ENCODE measurements around the gene FN1. TPM values are rescaled to one million over a fixed set of nuclear protein-coding genes. Genes with fewer than 3 reads are reported as not detected.

FN1 gene
- total and polyA plus RNA-seq, 2 donors (not counting 3 experiments of a cell fraction or from before 2014, with no cell fraction given), result 3,221 to 3,740 TPM

DNA sequence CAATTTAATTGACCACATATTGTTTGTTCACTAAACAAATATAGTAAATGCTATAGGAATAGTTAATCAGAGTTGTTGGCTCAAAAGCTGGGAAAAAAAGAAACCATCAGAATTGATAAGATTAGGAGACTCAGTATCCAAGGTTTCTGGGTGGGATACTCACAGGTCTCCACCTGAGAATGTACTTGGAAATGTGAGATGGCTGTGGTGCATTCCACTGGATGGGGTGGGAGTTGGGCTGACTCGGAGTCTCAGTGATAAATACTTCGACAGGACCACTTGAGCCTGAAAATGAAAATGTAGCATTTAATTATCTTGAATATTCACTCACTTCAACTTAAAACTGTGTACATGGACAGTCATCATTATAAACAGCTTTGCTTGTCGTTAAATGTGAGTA, 21.2 kb downstream of the FN1 start:
- dilution Hi-C loops (cut with MboI; ENCODE audit: extremely low pct_ligation_motif_present, low sequenced_read_pairs), result no loop called here
- intact Hi-C loops (cut with micrococcal nuclease), result no loop called here
- no peaks in the 10 kb centered on the region for H3K9me1 ChIP-seq (replicated peaks; ENCODE audit: control insufficient read depth, extremely low read depth, insufficient read depth, low read length)
- H3K9me3 ChIP-seq (replicated peaks; ENCODE audit: control insufficient read depth, insufficient read depth, low read length), result no peaks in the 10 kb centered on the region
- H3K79me2 ChIP-seq (ENCODE audit: control insufficient read depth, insufficient read depth, low read length), result peaks cover 16% of the 10 kb centered on the region
- H3K4me2 ChIP-seq (ENCODE audit: insufficient read depth, low read length), result no peak overlapping the region
- peaks cover 25 to 65% of the 10 kb centered on the region in 2 experiments for H3K36me3 ChIP-seq (ENCODE audit: control insufficient read depth in 2 of 2, extremely low read depth in 1 of 2, insufficient read depth in 2 of 2, low read length in 2 of 2)
- no peak overlapping the region for H3K27ac ChIP-seq (ENCODE audit: insufficient read depth, low read depth, low read length)
- CTCF ChIA-PET, result no interaction called here
- H3K9ac ChIP-seq (replicated peaks; ENCODE audit: extremely low read depth, insufficient read depth, low read length), result no peak overlapping the region
- no peaks in the 10 kb centered on the region for H3K27me3 ChIP-seq (ENCODE audit: control insufficient read depth in 2 of 2, insufficient read depth in 2 of 2, low read length in 2 of 2)
- no peaks in the 10 kb centered on the region for H4K20me1 ChIP-seq (replicated peaks; ENCODE audit: control insufficient read depth, extremely low read depth, insufficient read depth, low read length)
- no peak overlapping the region for H3K4me3 ChIP-seq (replicated peaks in 1 of 3; ENCODE audit: insufficient read depth in 1 of 3, low read depth in 1 of 3, low read length in 3 of 3)
- H3K4me1 ChIP-seq (ENCODE audit: control insufficient read depth, extremely low read depth, insufficient read depth, low read length), result peaks cover 49% of the 10 kb centered on the region
- TF ChIP-seq POLR2A (IDR thresholded peaks at IDR 0.05; ENCODE audit: low read depth, low read length), result no peak
- no peak for TF ChIP-seq JUN (IDR thresholded peaks at IDR 0.05; ENCODE audit: borderline replicate concordance, insufficient read depth, insufficient read length, low read depth)
- no peak for TF ChIP-seq MAX (IDR thresholded peaks at IDR 0.05; ENCODE audit: insufficient read depth, insufficient read length)
- TF ChIP-seq CTCF (IDR thresholded peaks at IDR 0.05; ENCODE audit: extremely low read depth in 1 of 2, insufficient read depth in 1 of 2, low read depth in 1 of 2, low read length in 2 of 2), result no peak
- no peak for TF ChIP-seq POLR2AphosphoS5 (IDR thresholded peaks at IDR 0.05; ENCODE audit: insufficient read depth, low read depth, low read length)
- TF ChIP-seq EZH2 (IDR thresholded peaks at IDR 0.05; ENCODE audit: borderline replicate concordance, low read depth, low read length, severe bottlenecking), result no peak
- no peak for TF ChIP-seq MYC (IDR thresholded peaks at IDR 0.05; ENCODE audit: low read depth, low read length)
- no peak for TF ChIP-seq GATA2 (IDR thresholded peaks at IDR 0.05; ENCODE audit: insufficient read depth, insufficient read length, low read depth, low read length)
- no peak for TF ChIP-seq FOS (IDR thresholded peaks at IDR 0.05; ENCODE audit: borderline replicate concordance, insufficient read depth, low read length)
- no TSS peak for BruUV-seq (replicated peaks)
- no peak overlapping the region for H2AFZ ChIP-seq (ENCODE audit: low read depth, low read length)
- FAIRE-seq, result no peak
- no peak for DNase-seq (ENCODE audit: low read depth, low spot score)
- POLR2A ChIA-PET, result interaction anchor here (0.7 kb wide), 1 partner anchor 10 kb away, joined by 3 read pairs; no protein-coding TSS in a partner anchor

Measured in endothelial cell of umbilical vein (primary cell).